Neural progenitor cell (in vitro differentiated cells): ENCODE results near the gene RFPL3. TPM values are rescaled to one million over a fixed set of nuclear protein-coding genes. Genes with fewer than 3 reads are reported as not detected.
A peak's percentile ranks its signal among the peaks of the same experiment; 100 is the strongest.

ENCODE experiments used
- DNase-seq: peaks from one replicate; pipeline ENCODE4 v3.0.0-alpha.2; 2016; ENCODE audit warnings: low spot score
- H2AFZ ChIP-seq: fragments of 200-600 bp; sonication (generic); replicated peaks from 2 replicates; pipeline ENCODE4 v1.6.1; 2016; ENCODE audit warnings: antibody characterized with exemption
- H3F3A ChIP-seq: fragments of 200-600 bp; sonication (generic); 2 replicates; pipeline ENCODE4 v1.6.1; 2016; ENCODE audit warnings: antibody characterized with exemption, low read depth
- H3K27ac ChIP-seq: fragments of 200-600 bp; sonication (generic); 2 replicates; pipeline ENCODE4 v1.5.1; 2016; ENCODE audit warnings: mild to moderate bottlenecking
- H3K27me3 ChIP-seq: fragments of 200-600 bp; sonication (generic); 2 replicates; pipeline ENCODE4 v1.6.1; 2016; ENCODE audit warnings: mild to moderate bottlenecking, moderate library complexity
- H3K36me3 ChIP-seq: fragments of 200-600 bp; sonication (generic); 2 replicates; pipeline ENCODE4 v1.5.1; 2016
- H3K4me1 ChIP-seq: fragments of 200-600 bp; sonication (generic); 2 replicates; pipeline ENCODE4 v1.6.1; 2016; ENCODE audit warnings: mixed run types
- H3K4me2 ChIP-seq: fragments of 200-600 bp; sonication (generic); 2 replicates; pipeline ENCODE4 v1.6.1; 2016
- H3K4me3 ChIP-seq: fragments of 200-600 bp; sonication (generic); 2 replicates; pipeline ENCODE4 v1.5.1; 2016
- H3K79me2 ChIP-seq: fragments of 200-600 bp; sonication (generic); 2 replicates; pipeline ENCODE4 v1.6.1; 2016; ENCODE audit warnings: low read depth
- H3K9ac ChIP-seq: fragments of 200-600 bp; sonication (generic); 2 replicates; pipeline ENCODE4 v1.6.1; 2016
- H3K9me3 ChIP-seq: fragments of 200-600 bp; sonication (generic); 2 replicates; pipeline ENCODE4 v1.5.1; 2016; ENCODE audit warnings: low read depth
- H4K20me1 ChIP-seq: fragments of 200-600 bp; sonication (generic); 2 replicates; pipeline ENCODE4 v1.6.1; 2016; ENCODE audit warnings: low read depth
- H3K27ac Mint-ChIP-seq: 3 replicates; pipeline ENCODE4 v1.8.0; 2021; ENCODE audit warnings: mixed read lengths
- H3K27me3 Mint-ChIP-seq: 2 replicates; pipeline ENCODE4 v1.8.0; 2022; ENCODE audit warnings: low read depth, mild to moderate bottlenecking, inconsistent platforms, moderate library complexity, mixed read lengths; ENCODE audit not compliant: insufficient read depth
- H3K36me3 Mint-ChIP-seq: 3 replicates; pipeline ENCODE4 v1.8.0; 2021; ENCODE audit warnings: mixed read lengths
- H3K4me1 Mint-ChIP-seq: 3 replicates; pipeline ENCODE4 v1.8.0; 2021; ENCODE audit warnings: mixed read lengths
- H3K4me3 Mint-ChIP-seq: 3 replicates; pipeline ENCODE4 v1.8.0; 2021; ENCODE audit warnings: mild to moderate bottlenecking, moderate library complexity, mixed read lengths
- H3K9me3 Mint-ChIP-seq: 3 replicates; pipeline ENCODE4 v1.8.0; 2020; ENCODE audit warnings: mixed read lengths
- CTCF ChIP-seq: fragments of 200-600 bp; sonication (generic); IDR thresholded peaks from 2 replicates; pipeline ENCODE4 v1.5.1; 2017; ENCODE audit warnings: antibody characterized with exemption, mild to moderate bottlenecking
- EZH2 ChIP-seq: fragments of 200-600 bp; sonication (generic); IDR thresholded peaks from 2 replicates; pipeline ENCODE4 v1.6.1; 2017; ENCODE audit warnings: antibody characterized with exemption, mild to moderate bottlenecking, moderate library complexity
- EZH2phosphoT487 ChIP-seq: fragments of 200-600 bp; sonication (generic); IDR thresholded peaks from 2 replicates; pipeline ENCODE4 v1.6.1; 2017; ENCODE audit warnings: antibody characterized with exemption
- small RNA-seq: library from RNA; depleted of rRNA; stranded (forward); fragments of <200 nt; gene quantifications from one replicate; pipeline ENCODE3, GENCODE V24; 2015
- total RNA-seq: library from RNA; depleted of rRNA; stranded (reverse); fragments of >200 nt; gene quantifications from 2 replicates; pipeline ENCODE4 v1.2.3, GENCODE V29; 2015; ENCODE audit warnings: low replicate concordance

The RFPL3 gene
- total RNA-seq, 1 donor from 2014 or later = not detected

GRCh38 chr22:32409977-32410376, 52.3 kb downstream of the RFPL3 start:
- Histone ChIP-seq H3K9me3 (no peaks in the 10 kb centered on the region), H2AFZ (no peak overlapping the region), H4K20me1 (peaks cover 30% of the 10 kb centered on the region), H3K79me2 (peaks cover 34% of the 10 kb centered on the region), H3K4me3 (no peak overlapping the region), H3K27ac (no peak overlapping the region), H3K4me2 (no peak overlapping the region), H3F3A (no peaks in the 10 kb centered on the region), H3K27me3 (no peaks in the 10 kb centered on the region), H3K36me3 (peaks cover 8% of the 10 kb centered on the region), H3K9ac (no peak overlapping the region), H3K4me1 (peaks cover 7% of the 10 kb centered on the region)
- peaks cover 25% of the 10 kb centered on the region for H3K4me1 Mint-ChIP-seq
- TF ChIP-seq CTCF (no peak), EZH2 (no peak)
- DNase-seq = no peak
- peak overlapping the region; percentile 71 for H3K4me3 Mint-ChIP-seq
- H3K27me3 Mint-ChIP-seq = peaks cover 3% of the 10 kb centered on the region
- no peaks in the 10 kb centered on the region for H3K9me3 Mint-ChIP-seq
- H3K36me3 Mint-ChIP-seq = peaks cover 15% of the 10 kb centered on the region
- no peak overlapping the region for H3K27ac Mint-ChIP-seq

GRCh38 chr22:32410459-32410858, 52.8 kb downstream of the RFPL3 start:
- Mint-ChIP-seq H3K4me1 (peaks cover 25% of the 10 kb centered on the region), H3K27ac (no peak overlapping the region), H3K9me3 (no peaks in the 10 kb centered on the region), H3K4me3 (peak overlapping the region; percentile 99), H3K27me3 (peaks cover 3% of the 10 kb centered on the region), H3K36me3 (peaks cover 15% of the 10 kb centered on the region)
- peak overlapping the region; percentile 88 for H3K4me3 ChIP-seq
- H3K27ac ChIP-seq = no peak overlapping the region
- H4K20me1 ChIP-seq = peaks cover 27% of the 10 kb centered on the region
- H3K9ac ChIP-seq = no peak overlapping the region
- no peak for DNase-seq
- H2AFZ ChIP-seq = no peak overlapping the region
- TF ChIP-seq EZH2phosphoT487 (no peak), CTCF (no peak), EZH2 (no peak)
- H3K27me3 ChIP-seq = no peaks in the 10 kb centered on the region
- H3K79me2 ChIP-seq = peaks cover 34% of the 10 kb centered on the region
- H3K4me1 ChIP-seq = peaks cover 7% of the 10 kb centered on the region
- H3K36me3 ChIP-seq = peaks cover 4% of the 10 kb centered on the region
- no peaks in the 10 kb centered on the region for H3K9me3 ChIP-seq
- no peaks in the 10 kb centered on the region for H3F3A ChIP-seq
- H3K4me2 ChIP-seq = peak overlapping the region; percentile 98

Small RNA genes lying within 50 kb of the gene (small RNA-seq; reads per million reads assigned to genes)
- gene AL021937.2 (not detected), gene IGLVIVOR22-2 (not detected), gene RF02171 (not detected), gene RF02172 (not detected)

Other genes with a start within 250 kb of the RFPL3 start
- gene C22orf42, start 198.6 kb upstream of the RFPL3 start, total RNA-seq = 0.50 TPM in 1 of 2 replicates, not detected in the other
- 0.12 and 1.8 TPM in 2 replicates for gene RFPL2, start 152.8 kb upstream of the RFPL3 start, total RNA-seq
- gene SLC5A4, start 102.5 kb upstream of the RFPL3 start, total RNA-seq = 0.06 TPM in 2 replicates
- 162 and 215 TPM in 2 replicates for gene RTCB, start 54.4 kb downstream of the RFPL3 start, total RNA-seq
- not detected in 2 replicates for gene BPIFC, start 106.6 kb downstream of the RFPL3 start, total RNA-seq
- gene FBXO7, start 116.9 kb downstream of the RFPL3 start, total RNA-seq = 62.5 and 65.2 TPM in 2 replicates